Liver (tissue), 9 donors: ENCODE measurements around the gene C16orf74. TPM values are rescaled to one million over a fixed set of nuclear protein-coding genes. Genes with fewer than 3 reads are reported as not detected.

Experiments
- DNase-seq: peaks from one replicate; pipeline ENCODE4 v3.0.0-alpha.2; 2017; ENCODE audit warnings: low spot score
- H3K27ac ChIP-seq, 2 donors: one replicate each; pipeline ENCODE4 v1.7.0; 2013; ENCODE audit warnings: inconsistent platforms in 2 of 2, low read length in 2 of 2, control low read depth in 1 of 2, low read depth in 1 of 2, mild to moderate bottlenecking in 1 of 2
- H3K27me3 ChIP-seq, 4 donors: one replicate each; pipeline versions ENCODE4 v1.6.1 to v1.7.0; 2013; ENCODE audit warnings: low read length in 3 of 4, inconsistent platforms in 1 of 4, mild to moderate bottlenecking in 1 of 4, moderate library complexity in 1 of 4; ENCODE audit not compliant: control insufficient read depth in 4 of 4, insufficient read depth in 4 of 4
- H3K36me3 ChIP-seq, 4 donors: one replicate each; pipeline versions ENCODE4 v1.6.1 to v1.7.0; 2013; ENCODE audit warnings: low read length in 3 of 4, mild to moderate bottlenecking in 3 of 4, low read depth in 1 of 4, moderate library complexity in 1 of 4; ENCODE audit not compliant: control insufficient read depth in 4 of 4, insufficient read depth in 3 of 4
- H3K4me1 ChIP-seq, 4 donors: one replicate each; pipeline versions ENCODE4 v1.6.1 to v1.7.0; 2013; ENCODE audit warnings: low read length in 3 of 4, mild to moderate bottlenecking in 3 of 4, moderate library complexity in 1 of 4; ENCODE audit not compliant: control insufficient read depth in 4 of 4, insufficient read depth in 4 of 4
- H3K4me3 ChIP-seq, 3 donors: one replicate each; pipeline versions ENCODE4 v1.6.1 to v1.7.0; 2013; ENCODE audit warnings: low read length in 3 of 3, control low read depth in 1 of 3, low read depth in 1 of 3, mild to moderate bottlenecking in 1 of 3
- H3K9ac ChIP-seq, 2 donors: one replicate each; pipeline ENCODE4 v1.7.0; 2013; ENCODE audit warnings: low read length in 2 of 2, mild to moderate bottlenecking in 2 of 2, moderate library complexity in 2 of 2, control low read depth in 1 of 2, low read depth in 1 of 2
- H3K9me3 ChIP-seq, 4 donors: one replicate each; pipeline versions ENCODE4 v1.6.1 to v1.7.0; 2013; ENCODE audit warnings: low read length in 3 of 4; ENCODE audit not compliant: control insufficient read depth in 4 of 4
- CTCF ChIP-seq: fragments of 150-350 bp; IDR thresholded peaks from 2 replicates; pipeline ENCODE4 v1.5.1; 2017; ENCODE audit warnings: improper control_type of control experiment, low read depth, low read length; ENCODE audit not compliant: missing input control
- FOXA2 ChIP-seq: IDR thresholded peaks from 2 replicates; pipeline ENCODE4 v1.6.1; 2016; ENCODE audit warnings: antibody characterized with exemption
- JUND ChIP-seq, 2 donors: IDR thresholded peaks; 2 replicates each; pipeline ENCODE4 v1.6.1; 2016; ENCODE audit warnings: antibody characterized with exemption in 2 of 2
- REST ChIP-seq: IDR thresholded peaks from 2 replicates; pipeline ENCODE4 v1.6.1; 2016; ENCODE audit warnings: antibody characterized with exemption, mild to moderate bottlenecking
- SP1 ChIP-seq: IDR thresholded peaks from 2 replicates; pipeline ENCODE4 v1.6.1; 2018; ENCODE audit warnings: antibody characterized with exemption, mild to moderate bottlenecking
- ZBTB33 ChIP-seq: IDR thresholded peaks from 2 replicates; pipeline ENCODE4 v1.6.1; 2016; ENCODE audit warnings: antibody characterized with exemption
- WGBS: extraction: QIAGEN DNeasy Blood & Tissue Kit; methylation state at CpG from one replicate; pipeline ENCODE4 v1.1.7; 2013; 5-methylcytosine and 5-hydroxymethylcytosine counted together
- polyA plus RNA-seq, 2 donors: library from polyadenylated mRNA; stranded (reverse) in 1 of 2; unstranded in 1 of 2; fragments of 200-250 nt in 1 of 2; fragments of >200 nt in 1 of 2; fragmentation: Nextera tagmentation in 1 of 2; extraction: Ambion mirVana in 1 of 2; gene quantifications; one replicate each; pipeline versions ENCODE4 v1.2.1 to v1.2.3, GENCODE V29; 2013 to 2015
- total RNA-seq, 2 donors: library from RNA; depleted of rRNA; stranded (reverse); fragments of >200 nt; gene quantifications; one replicate each; pipeline ENCODE4 v1.2.3, GENCODE V29; 2014
- donor health status: healthy.
- donor health status: healthy.
- donor health status: healthy.
- donor health status: healthy.
- donor health status: healthy.

The C16orf74 gene
- total and polyA plus RNA-seq, 4 donors, result 0.37 to 0.75 (median 0.43) TPM

- Histone ChIP-seq H3K4me1 (no peaks in the 10 kb centered on the region), H3K9me3 (no peaks in the 10 kb centered on the region), H3K27me3 (no peaks in the 10 kb centered on the region), H3K36me3 (peaks cover 5 to 33% (median 15%) of the 10 kb centered on the region in 4 donors), H3K9ac (no peak overlapping the region), H3K27ac (no peak overlapping the region), H3K4me3 (no peak overlapping the region)
- no peak for DNase-seq
- TF ChIP-seq CTCF, result no peak
- no peak for TF ChIP-seq FOXA2
- no peak for TF ChIP-seq SP1
- TF ChIP-seq JUND (IDR thresholded peaks at IDR 0.05), result no peak
- TF ChIP-seq REST, result no peak
- TF ChIP-seq ZBTB33, result no peak
- 89% methylated on average over 6 of the region's 6 CpGs for WGBS
Measured at GRCh38 chr16:85789773-85790172, 38.9 kb upstream of the C16orf74 start.

- WGBS, result 94% methylated on average over 11 of the region's 11 CpGs
- no peak overlapping the region for H3K4me3 ChIP-seq
- no peaks in the 10 kb centered on the region for H3K9me3 ChIP-seq
- H3K27me3 ChIP-seq, result no peaks in the 10 kb centered on the region
- no peak overlapping the region for H3K27ac ChIP-seq
- no peak overlapping the region for H3K9ac ChIP-seq
- no peak for DNase-seq
- TF ChIP-seq REST, result no peak
- H3K36me3 ChIP-seq, result peaks cover 5 to 33% (median 15%) of the 10 kb centered on the region in 4 donors
- H3K4me1 ChIP-seq, result no peaks in the 10 kb centered on the region
Measured at GRCh38 chr16:85788819-85789218, 37.9 kb upstream of the C16orf74 start.
